Stimulated activated CD8-positive, alpha-beta memory T cell treated with anti-CD3 and anti-CD28 coated beads, Interleukin-7, amount 100 ng/mL, for 24 hours (primary cell): ENCODE data around the gene MIF4GD.
A peak's percentile ranks its signal among the peaks of the same experiment; 100 is the strongest.
"Not testable (repeated sequence)": the region's sequence is repeated elsewhere in the genome, so short reads cannot be mapped to it uniquely, and the experiment has no call there.

Source experiments
- DNase-seq: peaks from one replicate; pipeline ENCODE4 v3.0.0-alpha.2; 2020; ENCODE audit warnings: low read depth

The MIF4GD gene

GRCh38 chr17:75270966-75271232, at the start of gene MIF4GD:
Gene MIF4GD, minus strand, starts transcription at chr17:75271231. Its CDS starts 1,036 bp downstream, at chr17:75270195.
- no peak for DNase-seq

DNA sequence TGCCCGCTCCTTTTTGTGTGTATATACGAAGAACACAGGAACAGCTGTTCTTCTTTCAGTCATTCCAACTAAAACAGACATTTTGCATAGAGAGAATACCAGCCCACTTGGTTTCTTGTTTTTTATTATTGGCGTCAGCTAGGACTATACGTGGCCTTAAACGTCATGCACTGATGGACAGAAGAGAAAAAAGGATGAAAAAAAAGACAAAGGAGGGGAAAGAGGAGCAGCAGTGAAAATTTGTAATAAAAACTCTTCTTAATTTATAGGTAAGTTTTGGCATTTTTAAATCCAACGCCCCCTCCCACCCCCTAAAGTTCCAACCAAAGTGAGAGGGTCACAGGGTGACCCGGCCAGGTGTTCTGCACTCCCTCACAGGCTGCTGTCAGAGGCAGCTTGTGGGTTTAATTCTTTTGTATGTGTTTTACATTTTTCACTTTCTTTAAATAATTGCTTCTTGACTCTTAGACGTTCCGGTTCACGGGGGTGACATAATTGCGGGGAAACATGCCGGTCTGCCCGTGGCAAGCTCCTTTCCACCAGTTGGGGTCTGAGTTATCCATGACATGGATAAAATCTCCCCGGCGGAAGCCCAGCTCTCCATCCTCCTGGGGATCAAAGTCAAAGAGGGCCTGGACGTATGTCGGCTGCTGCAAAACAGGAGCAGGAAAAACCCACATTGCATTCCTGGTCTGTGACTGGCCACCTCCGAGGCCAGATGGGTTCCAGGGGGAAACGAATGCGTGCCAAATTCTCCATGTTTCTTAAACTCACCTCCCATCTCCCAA, 49.1 kb upstream of the MIF4GD start:
- no peak for DNase-seq

DNA sequence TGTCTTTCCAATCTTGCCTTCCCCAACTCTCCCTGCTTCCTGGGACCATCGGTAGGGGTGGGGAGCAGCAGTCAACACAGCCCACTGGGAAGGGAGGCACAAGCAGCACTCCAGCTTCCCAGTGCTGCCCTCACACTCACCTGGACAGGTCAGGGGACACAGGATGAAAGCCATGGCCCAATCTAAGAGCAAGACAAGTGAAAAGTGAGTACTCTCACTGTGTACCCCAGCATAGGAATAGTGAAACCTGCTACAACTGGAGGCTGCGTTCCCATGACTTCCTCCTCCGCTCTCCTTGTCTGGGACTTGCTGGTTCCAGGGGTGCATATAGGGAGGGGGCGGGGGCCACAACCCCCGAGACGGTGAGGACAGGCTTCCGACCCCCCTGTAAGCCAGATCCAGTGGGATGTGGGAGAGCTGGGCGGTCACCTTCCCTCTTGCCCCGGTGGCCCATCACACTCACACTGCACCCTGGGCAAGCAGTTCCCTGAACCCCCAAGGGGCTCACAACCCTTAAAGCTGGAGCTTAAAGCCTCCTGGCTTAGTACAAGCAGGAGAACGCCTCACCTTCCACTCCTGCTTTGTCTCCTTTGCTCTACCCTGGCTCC, 47.7 kb upstream of the MIF4GD start:
- no peak for DNase-seq

GRCh38 chr17:75318211-75318610, 47.2 kb upstream of the MIF4GD start:
- no peak for DNase-seq

DNA sequence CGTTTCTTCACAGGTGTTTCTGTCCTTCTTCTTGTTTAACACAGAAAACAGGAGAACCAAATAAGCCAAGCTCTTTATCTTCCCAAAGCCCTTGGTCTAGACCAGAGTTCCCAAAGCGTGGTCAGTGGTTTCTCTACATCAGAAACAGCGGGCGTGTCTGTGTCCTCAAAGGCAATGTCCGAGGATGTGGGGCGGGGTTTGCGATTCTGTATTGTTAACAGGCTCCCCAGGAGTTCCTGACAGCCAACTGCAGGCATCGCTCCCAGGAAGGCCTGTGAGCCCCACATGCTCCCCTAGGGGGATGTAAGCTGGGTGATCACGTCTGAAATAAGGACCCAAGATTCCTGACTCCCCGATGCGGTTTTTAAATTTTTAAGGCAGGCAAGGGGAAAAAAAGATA, 46.6 kb upstream of the MIF4GD start:
- DNase-seq: no peak

DNA sequence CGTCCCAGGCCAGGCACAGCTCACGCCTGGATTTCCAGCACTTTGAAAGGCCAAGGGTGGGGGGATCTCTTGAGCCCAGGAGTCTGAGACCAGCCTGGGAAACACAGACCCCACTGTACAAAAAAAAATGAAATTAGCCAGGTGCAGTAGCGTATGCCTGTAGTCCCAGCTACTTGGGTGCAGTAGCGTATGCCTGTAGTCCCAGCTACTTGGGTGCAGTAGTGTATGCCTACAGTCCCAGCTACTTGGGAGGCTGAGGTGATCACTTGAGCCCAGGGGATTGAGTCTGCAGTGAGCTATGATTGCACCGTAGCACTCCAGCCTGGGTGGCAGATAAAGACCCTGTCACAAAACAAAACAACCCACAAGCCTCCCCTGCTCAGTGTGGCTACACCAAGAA, 45.2 kb upstream of the MIF4GD start:
- DNase-seq: no peak

DNA sequence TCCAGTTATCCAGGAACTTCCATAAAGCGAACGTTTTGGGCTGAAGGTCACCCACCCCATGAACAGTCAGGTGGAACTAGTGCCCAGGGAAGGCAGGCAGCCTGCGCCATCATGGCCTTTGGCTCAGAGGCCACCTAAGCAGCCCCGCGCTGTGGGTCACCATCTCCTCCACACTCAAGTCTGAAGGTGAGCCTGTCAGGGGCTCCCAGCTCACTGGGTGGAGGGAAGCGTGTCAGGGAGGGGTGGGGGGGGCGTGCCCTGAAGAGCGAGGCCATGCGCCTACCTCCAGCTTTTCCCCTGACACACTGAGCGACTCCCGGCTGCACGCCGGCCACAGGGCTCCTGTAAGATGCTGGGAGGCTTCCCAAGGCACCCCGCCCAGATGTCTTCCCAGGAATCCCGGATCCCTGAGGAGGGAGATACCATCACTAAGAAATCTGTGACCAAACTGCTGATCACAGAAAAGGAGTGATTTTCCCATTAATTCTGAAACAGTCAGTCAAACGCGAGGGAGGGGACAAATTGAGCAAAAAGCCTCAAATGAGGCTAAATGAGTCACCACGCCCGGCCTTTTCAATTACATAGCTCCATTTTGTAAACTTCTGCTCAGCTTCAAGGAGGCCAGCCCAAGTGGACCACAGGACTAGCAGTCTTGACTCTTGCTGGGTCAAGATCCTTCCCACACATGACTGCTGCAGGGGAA, 44.7 kb upstream of the MIF4GD start:
- DNase-seq: no peak

GRCh38 chr17:75313941-75314551, 43.0 kb upstream of the MIF4GD start:
- no peak for DNase-seq

- no peak for DNase-seq
Observed at GRCh38 chr17:75308732-75309629, 38.0 kb upstream of the MIF4GD start.

GRCh38 chr17:75307957-75308731, 37.1 kb upstream of the MIF4GD start:
- DNase-seq: no peak

GRCh38 chr17:75301502-75302206, 30.6 kb upstream of the MIF4GD start:
- no peak for DNase-seq

GRCh38 chr17:75301049-75301448, 30.0 kb upstream of the MIF4GD start:
- DNase-seq: no peak

DNA sequence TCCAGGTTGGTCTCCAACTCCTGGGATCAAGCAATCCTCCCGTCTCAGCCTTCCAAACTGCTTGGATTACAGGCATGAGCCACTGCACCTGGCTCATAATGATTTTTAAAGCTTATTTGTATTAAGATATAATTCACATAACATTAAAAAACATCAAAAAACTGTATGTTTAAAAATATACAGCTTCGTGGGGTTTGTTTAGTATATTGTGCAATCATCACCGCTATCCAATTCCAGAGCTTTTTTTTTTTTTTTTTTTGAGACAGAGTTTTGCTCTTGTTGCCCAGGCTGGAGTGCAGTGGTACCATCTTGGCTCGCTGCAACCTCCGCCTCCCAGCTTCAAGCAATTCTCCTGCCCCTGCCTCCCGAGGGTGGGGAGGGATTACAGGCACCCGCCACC, 29.2 kb upstream of the MIF4GD start:
- no peak for DNase-seq

DNA sequence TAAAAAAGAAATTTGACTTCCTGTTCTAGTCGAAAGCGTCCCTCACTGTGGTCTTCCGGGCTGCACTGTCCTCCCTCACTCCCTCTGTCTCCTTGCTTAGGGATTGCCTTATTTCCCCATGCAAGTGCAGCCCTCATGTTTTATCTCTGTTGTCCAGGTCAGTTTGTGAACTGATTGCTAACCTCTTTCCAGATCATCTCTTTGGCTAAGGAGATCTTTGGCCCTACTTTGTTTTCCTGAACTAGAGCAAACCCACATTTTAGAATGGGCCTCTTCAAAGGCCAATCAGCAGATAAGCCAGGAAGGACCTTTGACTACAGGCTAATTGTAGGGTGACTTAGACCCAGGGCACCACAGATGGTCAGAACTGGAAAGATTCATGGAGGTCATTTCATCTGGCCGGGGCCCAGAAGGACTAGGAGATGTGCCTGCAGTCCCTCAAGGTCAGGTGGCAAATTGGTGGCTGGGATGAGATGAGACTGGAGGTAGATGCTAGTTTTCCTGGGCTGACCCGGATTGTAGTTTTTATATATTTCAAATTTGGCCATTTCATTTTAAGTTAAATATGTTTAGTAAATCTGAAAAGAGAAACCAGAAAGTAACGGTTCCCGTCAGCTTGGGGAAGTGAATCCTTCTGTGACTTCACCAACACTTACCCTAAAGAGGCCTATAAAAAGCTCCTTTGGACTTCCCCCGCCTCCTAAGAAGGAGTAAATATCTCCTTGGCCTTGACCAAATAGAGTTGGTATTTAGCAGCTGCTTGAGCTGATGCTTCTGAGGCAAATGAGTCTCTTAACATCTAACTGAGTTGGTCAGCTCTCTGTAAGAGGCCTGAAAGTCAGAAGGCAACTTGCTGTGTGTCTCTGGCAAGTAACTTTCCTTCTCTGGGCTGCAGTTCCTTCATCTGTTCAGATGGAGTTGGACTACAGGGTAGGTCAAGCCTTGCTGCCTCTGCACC, 24.4 kb upstream of the MIF4GD start:
- no peak for DNase-seq

- DNase-seq: not testable (repeated sequence)
Observed at GRCh38 chr17:75292810-75293448, 21.9 kb upstream of the MIF4GD start.

DNA sequence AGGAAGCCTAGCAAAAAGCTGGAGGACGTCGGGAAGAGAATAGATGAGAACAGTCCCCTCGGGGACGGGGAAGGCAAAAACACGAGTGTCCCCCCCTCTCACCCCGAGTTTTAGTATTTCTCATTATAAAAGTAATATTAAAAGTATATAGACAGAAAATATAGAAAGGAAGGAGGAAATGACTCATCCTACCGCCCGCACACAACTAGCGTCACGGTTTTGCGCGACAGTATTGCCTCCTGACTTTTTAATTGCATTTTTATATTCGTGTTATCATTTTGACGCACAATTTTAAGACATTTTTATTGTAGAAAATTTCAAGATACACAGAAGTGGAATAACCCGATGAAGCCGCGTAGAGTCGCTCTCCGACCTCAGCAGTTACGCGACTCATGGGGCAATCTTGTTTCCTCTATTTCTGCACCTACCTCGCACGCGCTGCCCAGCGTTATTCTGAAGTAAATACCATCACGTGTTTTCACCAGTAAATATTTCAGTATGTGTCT, 18.9 kb upstream of the MIF4GD start:
- no peak for DNase-seq

- DNase-seq: peak; percentile 93
Observed at GRCh38 chr17:75289115-75289831, 18.2 kb upstream of the MIF4GD start, which contains the start of gene SLC25A19. Gene SLC25A19, minus strand, starts transcription at chr17:75289433. Its CDS starts 2,669 bp downstream, at chr17:75286764.

DNA sequence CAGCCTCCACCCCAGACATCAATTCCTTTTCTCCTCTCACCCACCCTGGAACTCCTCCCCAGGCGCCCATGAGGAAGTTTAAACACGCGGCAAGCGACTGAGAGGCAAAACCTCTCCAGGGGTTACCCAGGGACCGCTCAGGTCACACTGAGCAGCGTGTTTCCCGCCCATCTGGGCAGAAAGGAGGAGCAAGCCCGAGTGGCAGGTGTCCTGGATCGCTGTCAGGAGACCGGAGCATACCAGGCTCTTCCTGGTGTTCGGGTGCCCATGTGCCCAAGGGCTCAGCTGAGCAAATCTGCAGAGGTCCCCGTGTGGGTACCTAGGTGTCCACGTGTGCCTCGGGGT, 17.7 kb upstream of the MIF4GD start:
- DNase-seq: no peak
